GM18511 (cell line): ENCODE data around the gene STRBP.

Experiments used
- ATAC-seq: cut with Tn5 transposase; IDR thresholded peaks from one replicate; pipeline ENCODE4 v1.9.1; 2021; ENCODE audit warnings: mild to moderate bottlenecking, moderate library complexity; ENCODE audit not compliant: unreplicated experiment

STRBP gene

GRCh38 chr9:123072407-123072995 lies 195.9 kb downstream of the STRBP start:
- ATAC-seq = no peak
